Neural cell (in vitro differentiated cells): Measurements from ENCODE around the gene CXCL16.

Source experiments
- EP300 ChIP-seq: fragments of 450-650 bp; conservative IDR thresholded peaks from 2 replicates; pipeline ENCODE4 v1.6.1; 2014; ENCODE audit warnings: antibody characterized with exemption, mild to moderate bottlenecking, moderate library complexity; ENCODE audit not compliant: poor library complexity, severe bottlenecking
- EZH2 ChIP-seq: fragments of 200-600, 300-800 bp; shearing (Covaris generic), sonication (generic); IDR thresholded peaks from 2 replicates; pipeline ENCODE4 v1.6.1; 2014; ENCODE audit warnings: antibody characterized with exemption, low read length, borderline replicate concordance, mild to moderate bottlenecking; ENCODE audit not compliant: insufficient read depth, poor library complexity, severe bottlenecking
- MXI1 ChIP-seq: fragments of 450-650 bp; conservative IDR thresholded peaks from 2 replicates; pipeline ENCODE4 v1.6.1; 2014; ENCODE audit warnings: antibody characterized with exemption, mild to moderate bottlenecking; ENCODE audit not compliant: poor library complexity, severe bottlenecking
- POLR2AphosphoS5 ChIP-seq: IDR thresholded peaks from 2 replicates; pipeline ENCODE4 v1.6.1; 2012
- RAD21 ChIP-seq: fragments of 450-650 bp; conservative IDR thresholded peaks from 2 replicates; pipeline ENCODE4 v1.6.1; 2014; ENCODE audit warnings: antibody characterized with exemption, mild to moderate bottlenecking, moderate library complexity
- TAF1 ChIP-seq: IDR thresholded peaks from 2 replicates; pipeline ENCODE4 v1.6.1; 2012; ENCODE audit warnings: low read depth
- TF ChIP-seq, protein P1 (sequence below): fragments of 450-650 bp; IDR thresholded peaks from 2 replicates; pipeline ENCODE4 v1.5.1; 2014; ENCODE audit warnings: antibody characterized with exemption, mild to moderate bottlenecking, moderate library complexity; ENCODE audit not compliant: poor library complexity, severe bottlenecking
- TF ChIP-seq, protein P2 (sequence below): IDR thresholded peaks from 2 replicates; pipeline ENCODE4 v1.6.1; 2012; ENCODE audit warnings: borderline replicate concordance

GRCh38 chr17:4788807-4789700 lies 49.3 kb upstream of the CXCL16 start, which contains the start of gene GLTPD2:
- TF ChIP-seq, protein P1, sequence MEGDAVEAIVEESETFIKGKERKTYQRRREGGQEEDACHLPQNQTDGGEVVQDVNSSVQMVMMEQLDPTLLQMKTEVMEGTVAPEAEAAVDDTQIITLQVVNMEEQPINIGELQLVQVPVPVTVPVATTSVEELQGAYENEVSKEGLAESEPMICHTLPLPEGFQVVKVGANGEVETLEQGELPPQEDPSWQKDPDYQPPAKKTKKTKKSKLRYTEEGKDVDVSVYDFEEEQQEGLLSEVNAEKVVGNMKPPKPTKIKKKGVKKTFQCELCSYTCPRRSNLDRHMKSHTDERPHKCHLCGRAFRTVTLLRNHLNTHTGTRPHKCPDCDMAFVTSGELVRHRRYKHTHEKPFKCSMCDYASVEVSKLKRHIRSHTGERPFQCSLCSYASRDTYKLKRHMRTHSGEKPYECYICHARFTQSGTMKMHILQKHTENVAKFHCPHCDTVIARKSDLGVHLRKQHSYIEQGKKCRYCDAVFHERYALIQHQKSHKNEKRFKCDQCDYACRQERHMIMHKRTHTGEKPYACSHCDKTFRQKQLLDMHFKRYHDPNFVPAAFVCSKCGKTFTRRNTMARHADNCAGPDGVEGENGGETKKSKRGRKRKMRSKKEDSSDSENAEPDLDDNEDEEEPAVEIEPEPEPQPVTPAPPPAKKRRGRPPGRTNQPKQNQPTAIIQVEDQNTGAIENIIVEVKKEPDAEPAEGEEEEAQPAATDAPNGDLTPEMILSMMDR, result no peak
- TF ChIP-seq EP300 (no peak), EZH2 (no peak), POLR2AphosphoS5 (peak; percentile 19), MXI1 (no peak), TAF1 (no peak), RAD21 (no peak)
- TF ChIP-seq, protein P2, sequence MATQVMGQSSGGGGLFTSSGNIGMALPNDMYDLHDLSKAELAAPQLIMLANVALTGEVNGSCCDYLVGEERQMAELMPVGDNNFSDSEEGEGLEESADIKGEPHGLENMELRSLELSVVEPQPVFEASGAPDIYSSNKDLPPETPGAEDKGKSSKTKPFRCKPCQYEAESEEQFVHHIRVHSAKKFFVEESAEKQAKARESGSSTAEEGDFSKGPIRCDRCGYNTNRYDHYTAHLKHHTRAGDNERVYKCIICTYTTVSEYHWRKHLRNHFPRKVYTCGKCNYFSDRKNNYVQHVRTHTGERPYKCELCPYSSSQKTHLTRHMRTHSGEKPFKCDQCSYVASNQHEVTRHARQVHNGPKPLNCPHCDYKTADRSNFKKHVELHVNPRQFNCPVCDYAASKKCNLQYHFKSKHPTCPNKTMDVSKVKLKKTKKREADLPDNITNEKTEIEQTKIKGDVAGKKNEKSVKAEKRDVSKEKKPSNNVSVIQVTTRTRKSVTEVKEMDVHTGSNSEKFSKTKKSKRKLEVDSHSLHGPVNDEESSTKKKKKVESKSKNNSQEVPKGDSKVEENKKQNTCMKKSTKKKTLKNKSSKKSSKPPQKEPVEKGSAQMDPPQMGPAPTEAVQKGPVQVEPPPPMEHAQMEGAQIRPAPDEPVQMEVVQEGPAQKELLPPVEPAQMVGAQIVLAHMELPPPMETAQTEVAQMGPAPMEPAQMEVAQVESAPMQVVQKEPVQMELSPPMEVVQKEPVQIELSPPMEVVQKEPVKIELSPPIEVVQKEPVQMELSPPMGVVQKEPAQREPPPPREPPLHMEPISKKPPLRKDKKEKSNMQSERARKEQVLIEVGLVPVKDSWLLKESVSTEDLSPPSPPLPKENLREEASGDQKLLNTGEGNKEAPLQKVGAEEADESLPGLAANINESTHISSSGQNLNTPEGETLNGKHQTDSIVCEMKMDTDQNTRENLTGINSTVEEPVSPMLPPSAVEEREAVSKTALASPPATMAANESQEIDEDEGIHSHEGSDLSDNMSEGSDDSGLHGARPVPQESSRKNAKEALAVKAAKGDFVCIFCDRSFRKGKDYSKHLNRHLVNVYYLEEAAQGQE, result no peak
